Measurements from ENCODE around the gene PACRG.

GRCh38 chr6:163164175-163164900 lies 436.6 kb downstream of the PACRG start:
- TF ChIP-seq BACH1 (IDR thresholded peaks at IDR 0.05; ENCODE audit: low read length) (no peak), CTCF (IDR thresholded peaks at IDR 0.05; ENCODE audit: control extremely low read depth in 1 of 3, insufficient read depth in 1 of 3, low read depth in 1 of 3, low read length in 3 of 3) (no peak), CHD2 (IDR thresholded peaks at IDR 0.05; ENCODE audit: low read length) (no peak), MAX (IDR thresholded peaks at IDR 0.05) (no peak), TAF1 (IDR thresholded peaks at IDR 0.05; ENCODE audit: low read depth, low read length) (no peak), POLR2A (IDR thresholded peaks at IDR 0.05; ENCODE audit: control extremely low read depth in 1 of 2, low read depth in 2 of 2, low read length in 2 of 2) (no peak), TBP (IDR thresholded peaks at IDR 0.05; ENCODE audit: low read depth, low read length) (no peak), ASH2L (IDR thresholded peaks at IDR 0.05; ENCODE audit: low read length) (no peak), SRF (IDR thresholded peaks at IDR 0.05; ENCODE audit: low read depth, low read length) (no peak), GTF2F1 (IDR thresholded peaks at IDR 0.05; ENCODE audit: borderline replicate concordance, low read depth, low read length) (no peak), CEBPB (IDR thresholded peaks at IDR 0.05; ENCODE audit: low read depth, low read length) (no peak), EP300 (IDR thresholded peaks at IDR 0.05; ENCODE audit: borderline replicate concordance in 1 of 2, low read depth in 2 of 2, low read length in 2 of 2) (no peak)
- TF ChIP-seq, protein P1, sequence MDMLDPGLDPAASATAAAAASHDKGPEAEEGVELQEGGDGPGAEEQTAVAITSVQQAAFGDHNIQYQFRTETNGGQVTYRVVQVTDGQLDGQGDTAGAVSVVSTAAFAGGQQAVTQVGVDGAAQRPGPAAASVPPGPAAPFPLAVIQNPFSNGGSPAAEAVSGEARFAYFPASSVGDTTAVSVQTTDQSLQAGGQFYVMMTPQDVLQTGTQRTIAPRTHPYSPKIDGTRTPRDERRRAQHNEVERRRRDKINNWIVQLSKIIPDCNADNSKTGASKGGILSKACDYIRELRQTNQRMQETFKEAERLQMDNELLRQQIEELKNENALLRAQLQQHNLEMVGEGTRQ (IDR thresholded peaks at IDR 0.05; ENCODE audit: low read length) = no peak
